BE2C (cell line): Measurements from ENCODE around the gene RRP1.

Experiments used
- DNase-seq: peaks from one replicate; pipeline ENCODE4 v3.0.0-alpha.2; 2020
- H3K27me3 ChIP-seq: fragments of 250-450 bp; sonication (Bioruptor Pico); 2 replicates; pipeline ENCODE4 v1.5.1; 2020; ENCODE audit warnings: mild to moderate bottlenecking
- H3K36me3 ChIP-seq: fragments of 250-450 bp; sonication (Bioruptor Pico); 2 replicates; pipeline ENCODE4 v1.5.1; 2020; ENCODE audit warnings: mild to moderate bottlenecking
- H3K4me1 ChIP-seq: fragments of 250-450 bp; sonication (Bioruptor Pico); 2 replicates; pipeline ENCODE4 v1.5.1; 2020
- H3K4me3 ChIP-seq: 2 replicates; pipeline ENCODE4 v1.5.1; 2011; ENCODE audit warnings: low read depth, low read length
- H3K9me3 ChIP-seq: fragments of 250-450 bp; sonication (Bioruptor Pico); 2 replicates; pipeline ENCODE4 v1.5.1; 2020
- TF ChIP-seq, protein P1 (sequence below): IDR thresholded peaks from 2 replicates; pipeline ENCODE4 v1.5.1; 2012; ENCODE audit warnings: mild to moderate bottlenecking, low read depth, low read length

The RRP1 gene

DNA sequence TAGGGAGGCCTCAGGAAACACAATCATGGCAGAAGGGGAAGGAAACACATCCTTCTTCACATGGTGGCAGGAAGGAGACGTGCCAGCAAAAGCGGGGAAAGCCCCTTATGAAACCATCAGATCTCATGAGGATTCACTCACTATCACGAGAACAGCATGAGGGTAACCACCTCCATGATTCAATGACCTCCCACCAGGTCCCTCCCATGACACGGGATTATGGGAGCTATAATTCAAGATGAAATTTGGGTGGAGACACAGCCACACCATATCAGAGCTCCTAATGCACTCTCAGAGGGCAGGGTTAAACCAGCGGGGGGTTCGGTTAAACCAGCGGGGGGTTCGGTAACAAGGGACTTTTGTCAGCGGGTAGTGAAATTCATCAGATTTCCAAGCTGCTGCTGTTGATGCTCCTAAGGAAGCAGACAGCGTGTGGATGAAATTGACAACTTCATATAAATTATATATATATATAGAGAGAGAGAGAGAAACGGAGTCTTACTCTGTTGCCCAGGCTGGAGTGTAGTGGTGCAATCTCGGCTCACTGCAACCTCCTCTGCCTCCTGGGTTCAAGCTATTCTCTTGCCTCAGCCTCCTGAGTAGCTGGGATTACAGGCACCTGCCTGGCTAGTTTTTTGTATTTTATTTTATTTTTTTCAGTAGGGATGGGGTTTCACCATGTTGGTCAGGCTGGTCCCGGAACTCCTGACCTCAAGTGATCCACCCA is 17.5 kb upstream of the RRP1 start:
- no peaks in the 10 kb centered on the region for H3K27me3 ChIP-seq
- TF ChIP-seq, protein P1, sequence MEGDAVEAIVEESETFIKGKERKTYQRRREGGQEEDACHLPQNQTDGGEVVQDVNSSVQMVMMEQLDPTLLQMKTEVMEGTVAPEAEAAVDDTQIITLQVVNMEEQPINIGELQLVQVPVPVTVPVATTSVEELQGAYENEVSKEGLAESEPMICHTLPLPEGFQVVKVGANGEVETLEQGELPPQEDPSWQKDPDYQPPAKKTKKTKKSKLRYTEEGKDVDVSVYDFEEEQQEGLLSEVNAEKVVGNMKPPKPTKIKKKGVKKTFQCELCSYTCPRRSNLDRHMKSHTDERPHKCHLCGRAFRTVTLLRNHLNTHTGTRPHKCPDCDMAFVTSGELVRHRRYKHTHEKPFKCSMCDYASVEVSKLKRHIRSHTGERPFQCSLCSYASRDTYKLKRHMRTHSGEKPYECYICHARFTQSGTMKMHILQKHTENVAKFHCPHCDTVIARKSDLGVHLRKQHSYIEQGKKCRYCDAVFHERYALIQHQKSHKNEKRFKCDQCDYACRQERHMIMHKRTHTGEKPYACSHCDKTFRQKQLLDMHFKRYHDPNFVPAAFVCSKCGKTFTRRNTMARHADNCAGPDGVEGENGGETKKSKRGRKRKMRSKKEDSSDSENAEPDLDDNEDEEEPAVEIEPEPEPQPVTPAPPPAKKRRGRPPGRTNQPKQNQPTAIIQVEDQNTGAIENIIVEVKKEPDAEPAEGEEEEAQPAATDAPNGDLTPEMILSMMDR = no peak
- H3K4me3 ChIP-seq = no peak overlapping the region
- peaks cover 20% of the 10 kb centered on the region for H3K36me3 ChIP-seq
- no peak for DNase-seq
- H3K4me1 ChIP-seq = peaks cover 9% of the 10 kb centered on the region
- H3K9me3 ChIP-seq = no peaks in the 10 kb centered on the region

DNA sequence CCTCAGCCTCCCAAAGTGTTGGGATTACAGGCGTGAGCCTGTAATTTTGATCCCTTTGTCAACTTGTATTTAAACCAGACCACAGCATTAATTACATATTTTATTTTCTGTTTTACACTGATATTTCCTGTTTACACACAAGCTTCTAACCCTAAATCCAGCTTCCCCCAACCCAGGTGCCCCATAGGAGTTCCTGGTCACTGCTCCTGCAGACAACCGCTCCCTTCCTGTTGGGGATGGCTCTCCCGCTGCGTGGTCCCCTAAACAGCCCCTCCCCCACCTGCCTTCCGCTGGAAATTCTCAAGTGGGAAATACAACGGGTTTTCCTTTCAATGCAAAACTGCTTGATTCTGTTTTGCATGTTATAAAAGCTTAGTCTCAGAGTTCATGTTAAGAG is 17.0 kb upstream of the RRP1 start:
- peaks cover 20% of the 10 kb centered on the region for H3K36me3 ChIP-seq
- H3K27me3 ChIP-seq = no peaks in the 10 kb centered on the region
- H3K9me3 ChIP-seq = no peaks in the 10 kb centered on the region
- DNase-seq = no peak
- TF ChIP-seq, protein P1 = no peak
- H3K4me1 ChIP-seq = peaks cover 9% of the 10 kb centered on the region
- no peak overlapping the region for H3K4me3 ChIP-seq

DNA sequence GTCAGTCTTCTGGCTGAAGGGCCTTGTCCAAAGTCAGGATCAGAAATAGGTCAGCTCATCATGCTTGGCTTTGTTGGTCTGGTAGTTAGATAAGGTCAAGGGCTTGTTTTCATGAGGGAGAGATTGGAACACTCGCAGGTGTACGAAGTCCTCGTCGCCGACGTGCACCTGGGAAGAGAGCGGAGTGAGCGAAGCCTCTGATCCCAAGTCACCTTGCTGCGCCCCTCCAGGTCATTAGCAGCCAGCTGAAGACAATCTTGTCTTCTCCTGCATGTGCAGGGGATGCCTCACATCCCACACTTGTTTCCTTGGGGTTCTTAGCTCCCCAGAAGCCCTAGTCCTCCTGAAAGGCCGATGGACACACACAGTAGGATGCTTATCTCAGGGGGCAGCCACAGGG is 15.2 kb upstream of the RRP1 start:
- Histone ChIP-seq H3K4me1 (no peaks in the 10 kb centered on the region; the same call in 1 of the 2 replicates), H3K9me3 (no peaks in the 10 kb centered on the region), H3K27me3 (no peaks in the 10 kb centered on the region), H3K36me3 (peaks cover 20% of the 10 kb centered on the region), H3K4me3 (no peak overlapping the region)
- TF ChIP-seq, protein P1 = no peak
- DNase-seq = no peak

DNA sequence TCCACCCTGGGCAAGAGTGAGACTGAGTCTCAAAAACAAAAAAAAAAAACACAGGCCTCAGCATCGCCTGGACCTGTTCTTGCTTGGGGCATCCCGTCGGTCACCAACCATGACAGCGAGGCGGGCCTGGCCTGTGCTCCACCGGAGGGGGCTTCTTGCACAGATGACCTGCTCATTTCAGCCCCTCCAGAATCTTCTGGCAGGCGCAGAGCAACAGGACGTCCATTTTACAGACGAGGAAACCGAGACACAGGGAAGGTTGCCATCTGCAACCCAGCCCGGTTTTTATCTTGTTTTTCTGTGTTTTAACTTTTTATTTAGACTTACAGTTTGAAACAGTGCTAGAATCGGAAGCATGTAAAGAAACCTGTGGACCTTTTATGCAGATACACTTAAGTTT is 14.2 kb upstream of the RRP1 start:
- no peak for DNase-seq
- TF ChIP-seq, protein P1 = no peak

DNA sequence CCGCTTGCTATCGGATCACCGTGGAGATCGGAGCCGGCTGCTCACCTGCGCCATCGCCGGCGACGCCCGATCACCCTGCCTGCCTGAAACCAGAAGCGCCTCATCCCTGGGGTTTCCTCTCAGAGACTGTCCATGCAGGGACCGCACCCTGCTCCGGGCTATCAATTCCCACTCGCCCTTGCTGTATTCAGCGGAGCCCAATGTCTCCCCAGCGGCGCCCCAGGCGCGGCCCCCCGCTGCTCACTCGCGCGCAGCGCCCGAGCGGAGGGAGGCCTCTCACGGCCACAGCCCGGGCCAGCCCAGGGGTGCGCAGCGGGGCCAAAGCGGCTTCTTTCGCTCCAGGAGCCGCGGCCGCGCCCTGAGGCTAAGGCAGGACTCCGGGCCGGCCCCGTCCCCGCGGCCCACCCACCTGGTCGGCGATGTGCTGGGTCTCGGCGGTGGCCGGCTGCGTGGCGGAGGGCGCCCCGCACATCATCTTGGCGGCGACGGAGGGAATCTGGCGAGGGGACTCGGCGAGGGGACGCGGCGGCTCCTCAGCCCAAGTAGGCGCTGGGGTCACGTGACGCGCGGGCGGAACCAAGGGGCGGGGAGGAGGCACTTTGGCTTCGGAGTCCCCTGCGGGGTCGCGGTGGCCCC is 13.5 kb upstream of the RRP1 start, which contains the start of gene CSTB:
TSS of gene CSTB (minus strand) at position 514 of the 636 bp plus-strand sequence. CDS start at position 475, 39 bp downstream.
- no peaks in the 10 kb centered on the region for H3K4me1 ChIP-seq
- TF ChIP-seq, protein P1 = no peak
- peak; percentile 94 for DNase-seq

More for the DNA sequence above, 14.2 kb upstream of the RRP1 start:
- no peaks in the 10 kb centered on the region for H3K4me1 ChIP-seq
- H3K9me3 ChIP-seq = no peaks in the 10 kb centered on the region
- H3K4me3 ChIP-seq = peak overlapping the region; percentile 84
- peaks cover 20% of the 10 kb centered on the region for H3K36me3 ChIP-seq
- H3K27me3 ChIP-seq = no peaks in the 10 kb centered on the region

DNA sequence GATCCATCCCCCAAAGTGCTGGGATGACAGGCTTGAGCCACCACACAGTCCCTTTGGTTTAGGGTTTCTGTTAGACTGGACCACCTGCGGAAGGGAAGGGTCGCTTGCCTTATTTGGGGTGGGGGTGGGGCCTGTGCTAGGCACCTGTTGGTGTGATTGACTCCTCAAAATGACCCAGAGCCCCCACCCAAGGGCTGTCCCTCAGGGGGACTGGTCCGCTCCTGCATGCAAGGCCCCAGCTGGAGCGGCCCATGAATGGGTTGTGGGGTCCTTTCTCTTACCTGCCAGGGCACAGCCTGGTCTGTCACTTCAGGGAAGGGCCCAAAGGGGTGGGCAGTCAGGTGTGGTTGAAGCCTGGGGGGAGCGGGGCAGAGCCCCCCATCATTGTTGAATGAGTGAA is 11.4 kb upstream of the RRP1 start:
- Histone ChIP-seq H3K4me1 (no peaks in the 10 kb centered on the region), H3K9me3 (no peaks in the 10 kb centered on the region), H3K36me3 (peaks cover 18% of the 10 kb centered on the region), H3K27me3 (no peaks in the 10 kb centered on the region), H3K4me3 (no peak overlapping the region)
- no peak for DNase-seq
- TF ChIP-seq, protein P1 = no peak

More for the DNA sequence above, 13.5 kb upstream of the RRP1 start, which contains the start of gene CSTB:
- Histone ChIP-seq H3K9me3 (no peaks in the 10 kb centered on the region), H3K27me3 (no peaks in the 10 kb centered on the region), H3K4me3 (peak within 1 kb of the TSS; percentile 84), H3K36me3 (peaks cover 20% of the 10 kb centered on the region)
